ENCODE measurements around the gene FYCO1. TPM values are rescaled to one million over a fixed set of nuclear protein-coding genes. Genes with fewer than 3 reads are reported as not detected.
A peak's percentile ranks its signal among the peaks of the same experiment; 100 is the strongest.

Gene FYCO1
- total and polyA plus RNA-seq, 10 of the 15 experiments (the other 5 are each of a cell fraction or from before 2014, with no cell fraction given) = 1.5 to 8.4 (median 6.5) TPM

DNA sequence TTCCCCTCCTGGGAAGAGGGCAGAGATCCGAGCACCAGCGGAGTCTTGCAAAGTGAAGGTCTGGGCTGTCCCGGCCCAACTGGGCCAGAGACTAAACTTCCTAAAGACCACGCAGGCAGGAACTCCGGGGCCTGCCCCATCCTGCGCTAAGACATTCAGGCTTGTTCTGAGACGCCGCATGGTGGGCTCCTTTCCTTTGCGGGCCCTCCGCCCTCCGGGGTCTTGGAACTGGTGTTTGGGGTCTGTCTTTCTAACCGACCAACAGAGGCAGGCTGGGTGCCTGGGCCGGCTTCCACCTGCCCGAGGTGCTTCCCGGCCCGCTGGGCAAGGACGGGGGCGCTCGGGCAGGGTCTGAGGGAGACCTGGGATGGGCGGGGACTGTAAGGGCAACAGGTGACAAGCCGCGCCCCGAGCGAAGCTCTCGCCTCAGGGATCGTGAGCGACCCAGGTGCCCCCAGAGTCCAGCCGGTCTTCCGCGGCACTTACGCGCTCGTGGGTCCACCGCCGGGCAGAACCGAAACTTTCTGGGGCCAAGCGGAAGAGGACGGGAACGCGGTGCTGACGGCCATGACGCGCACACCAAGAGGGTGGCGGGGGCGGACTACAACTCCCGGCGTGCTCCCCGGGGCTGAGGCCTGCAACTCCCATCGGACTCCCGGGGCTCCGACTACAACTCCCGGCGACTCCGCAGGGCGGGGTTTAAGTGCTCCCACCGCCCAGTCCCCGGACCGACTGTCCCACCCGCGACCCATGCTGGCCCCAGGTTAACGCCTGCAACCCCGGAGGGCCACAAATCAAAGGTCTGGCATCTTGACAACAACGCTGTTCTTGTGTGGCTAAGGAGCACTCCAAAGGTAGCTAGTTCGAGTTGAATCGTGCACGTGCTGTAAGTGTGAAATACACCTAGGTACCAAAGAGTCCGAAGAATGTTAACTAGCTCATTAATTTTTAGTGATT is at the start of gene FYCO1 (continued):
- TF ChIP-seq, protein P1, sequence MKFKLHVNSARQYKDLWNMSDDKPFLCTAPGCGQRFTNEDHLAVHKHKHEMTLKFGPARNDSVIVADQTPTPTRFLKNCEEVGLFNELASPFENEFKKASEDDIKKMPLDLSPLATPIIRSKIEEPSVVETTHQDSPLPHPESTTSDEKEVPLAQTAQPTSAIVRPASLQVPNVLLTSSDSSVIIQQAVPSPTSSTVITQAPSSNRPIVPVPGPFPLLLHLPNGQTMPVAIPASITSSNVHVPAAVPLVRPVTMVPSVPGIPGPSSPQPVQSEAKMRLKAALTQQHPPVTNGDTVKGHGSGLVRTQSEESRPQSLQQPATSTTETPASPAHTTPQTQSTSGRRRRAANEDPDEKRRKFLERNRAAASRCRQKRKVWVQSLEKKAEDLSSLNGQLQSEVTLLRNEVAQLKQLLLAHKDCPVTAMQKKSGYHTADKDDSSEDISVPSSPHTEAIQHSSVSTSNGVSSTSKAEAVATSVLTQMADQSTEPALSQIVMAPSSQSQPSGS (IDR thresholded peaks at IDR 0.05; ENCODE audit: low read length) = no peak
- TF ChIP-seq NFIC (IDR thresholded peaks at IDR 0.05; ENCODE audit: low read depth, low read length) (no peak), IKZF2 (IDR thresholded peaks at IDR 0.05) (peak; percentile 41 to 58; a peak in 3 of 4 replicates), SUPT20H (IDR thresholded peaks at IDR 0.05; ENCODE audit: borderline replicate concordance, control insufficient read depth, low read depth, low read length) (no peak), ZNF207 (IDR thresholded peaks at IDR 0.05; ENCODE audit: borderline replicate concordance) (peak; percentile 39; the same call in 1 of the 2 replicates), GABPA (IDR thresholded peaks at IDR 0.05; ENCODE audit: low read depth) (peak; percentile 49; the same call in 1 of the 2 replicates), ATF7 (IDR thresholded peaks at IDR 0.05; ENCODE audit: low read depth) (peak; percentile 40; the same call in 1 of the 2 replicates), GATAD2B (conservative IDR thresholded peaks at IDR 0.05; ENCODE audit: low read depth) (peak; percentile 87; the same call in 1 of the 2 replicates), NR2C2 (IDR thresholded peaks at IDR 0.05; ENCODE audit: borderline replicate concordance, control insufficient read depth, insufficient read length, low read depth) (no peak), FOS (IDR thresholded peaks at IDR 0.05; ENCODE audit: borderline replicate concordance, extremely low read depth, insufficient read length) (no peak), CHD1 (IDR thresholded peaks at IDR 0.05; ENCODE audit: low read depth, low read length) (no peak), HDAC6 (IDR thresholded peaks at IDR 0.05; ENCODE audit: unreplicated experiment) (no peak), STAT1 (conservative IDR thresholded peaks at IDR 0.05) (0 out of 2 replicates have a peak, but pooled peaks have one; percentile 62), EZH2 (IDR thresholded peaks at IDR 0.05; ENCODE audit: borderline replicate concordance, control insufficient read depth, low read depth, low read length) (no peak)
- TF ChIP-seq, protein P2, sequence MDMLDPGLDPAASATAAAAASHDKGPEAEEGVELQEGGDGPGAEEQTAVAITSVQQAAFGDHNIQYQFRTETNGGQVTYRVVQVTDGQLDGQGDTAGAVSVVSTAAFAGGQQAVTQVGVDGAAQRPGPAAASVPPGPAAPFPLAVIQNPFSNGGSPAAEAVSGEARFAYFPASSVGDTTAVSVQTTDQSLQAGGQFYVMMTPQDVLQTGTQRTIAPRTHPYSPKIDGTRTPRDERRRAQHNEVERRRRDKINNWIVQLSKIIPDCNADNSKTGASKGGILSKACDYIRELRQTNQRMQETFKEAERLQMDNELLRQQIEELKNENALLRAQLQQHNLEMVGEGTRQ (IDR thresholded peaks at IDR 0.05; ENCODE audit: borderline replicate concordance, low read depth, low read length) = no peak
- TF ChIP-seq, protein P3, sequence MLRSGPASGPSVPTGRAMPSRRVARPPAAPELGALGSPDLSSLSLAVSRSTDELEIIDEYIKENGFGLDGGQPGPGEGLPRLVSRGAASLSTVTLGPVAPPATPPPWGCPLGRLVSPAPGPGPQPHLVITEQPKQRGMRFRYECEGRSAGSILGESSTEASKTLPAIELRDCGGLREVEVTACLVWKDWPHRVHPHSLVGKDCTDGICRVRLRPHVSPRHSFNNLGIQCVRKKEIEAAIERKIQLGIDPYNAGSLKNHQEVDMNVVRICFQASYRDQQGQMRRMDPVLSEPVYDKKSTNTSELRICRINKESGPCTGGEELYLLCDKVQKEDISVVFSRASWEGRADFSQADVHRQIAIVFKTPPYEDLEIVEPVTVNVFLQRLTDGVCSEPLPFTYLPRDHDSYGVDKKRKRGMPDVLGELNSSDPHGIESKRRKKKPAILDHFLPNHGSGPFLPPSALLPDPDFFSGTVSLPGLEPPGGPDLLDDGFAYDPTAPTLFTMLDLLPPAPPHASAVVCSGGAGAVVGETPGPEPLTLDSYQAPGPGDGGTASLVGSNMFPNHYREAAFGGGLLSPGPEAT (IDR thresholded peaks at IDR 0.05; ENCODE audit: low read depth) = peak; percentile 35; the same call in 1 of the 2 replicates
- TF ChIP-seq, protein P4, sequence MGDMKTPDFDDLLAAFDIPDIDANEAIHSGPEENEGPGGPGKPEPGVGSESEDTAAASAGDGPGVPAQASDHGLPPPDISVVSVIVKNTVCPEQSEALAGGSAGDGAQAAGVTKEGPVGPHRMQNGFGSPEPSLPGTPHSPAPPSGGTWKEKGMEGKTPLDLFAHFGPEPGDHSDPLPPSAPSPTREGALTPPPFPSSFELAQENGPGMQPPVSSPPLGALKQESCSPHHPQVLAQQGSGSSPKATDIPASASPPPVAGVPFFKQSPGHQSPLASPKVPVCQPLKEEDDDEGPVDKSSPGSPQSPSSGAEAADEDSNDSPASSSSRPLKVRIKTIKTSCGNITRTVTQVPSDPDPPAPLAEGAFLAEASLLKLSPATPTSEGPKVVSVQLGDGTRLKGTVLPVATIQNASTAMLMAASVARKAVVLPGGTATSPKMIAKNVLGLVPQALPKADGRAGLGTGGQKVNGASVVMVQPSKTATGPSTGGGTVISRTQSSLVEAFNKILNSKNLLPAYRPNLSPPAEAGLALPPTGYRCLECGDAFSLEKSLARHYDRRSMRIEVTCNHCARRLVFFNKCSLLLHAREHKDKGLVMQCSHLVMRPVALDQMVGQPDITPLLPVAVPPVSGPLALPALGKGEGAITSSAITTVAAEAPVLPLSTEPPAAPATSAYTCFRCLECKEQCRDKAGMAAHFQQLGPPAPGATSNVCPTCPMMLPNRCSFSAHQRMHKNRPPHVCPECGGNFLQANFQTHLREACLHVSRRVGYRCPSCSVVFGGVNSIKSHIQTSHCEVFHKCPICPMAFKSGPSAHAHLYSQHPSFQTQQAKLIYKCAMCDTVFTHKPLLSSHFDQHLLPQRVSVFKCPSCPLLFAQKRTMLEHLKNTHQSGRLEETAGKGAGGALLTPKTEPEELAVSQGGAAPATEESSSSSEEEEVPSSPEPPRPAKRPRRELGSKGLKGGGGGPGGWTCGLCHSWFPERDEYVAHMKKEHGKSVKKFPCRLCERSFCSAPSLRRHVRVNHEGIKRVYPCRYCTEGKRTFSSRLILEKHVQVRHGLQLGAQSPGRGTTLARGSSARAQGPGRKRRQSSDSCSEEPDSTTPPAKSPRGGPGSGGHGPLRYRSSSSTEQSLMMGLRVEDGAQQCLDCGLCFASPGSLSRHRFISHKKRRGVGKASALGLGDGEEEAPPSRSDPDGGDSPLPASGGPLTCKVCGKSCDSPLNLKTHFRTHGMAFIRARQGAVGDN (IDR thresholded peaks at IDR 0.05) = peak; percentile 17; the same call in 1 of the 2 replicates
- TF ChIP-seq, protein P5, sequence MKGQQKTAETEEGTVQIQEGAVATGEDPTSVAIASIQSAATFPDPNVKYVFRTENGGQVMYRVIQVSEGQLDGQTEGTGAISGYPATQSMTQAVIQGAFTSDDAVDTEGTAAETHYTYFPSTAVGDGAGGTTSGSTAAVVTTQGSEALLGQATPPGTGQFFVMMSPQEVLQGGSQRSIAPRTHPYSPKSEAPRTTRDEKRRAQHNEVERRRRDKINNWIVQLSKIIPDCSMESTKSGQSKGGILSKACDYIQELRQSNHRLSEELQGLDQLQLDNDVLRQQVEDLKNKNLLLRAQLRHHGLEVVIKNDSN (IDR thresholded peaks at IDR 0.05; ENCODE audit: borderline replicate concordance, extremely low read length, insufficient read depth, low read depth, low read length) = no peak

Measured in GM12878 (cell line).